MM.1S (cell line): ENCODE data around the gene TYRO3.

ENCODE experiments used
- DNase-seq: peaks from one replicate; pipeline ENCODE4 v3.0.0-alpha.2; 2015
- H2AFZ ChIP-seq: fragments of 300-600 bp; sonication (generic); 2 replicates; pipeline ENCODE4 v1.6.0; 2016; ENCODE audit warnings: antibody characterized with exemption, low read length
- H3F3A ChIP-seq: fragments of 300-600 bp; sonication (generic); 2 replicates; pipeline ENCODE4 v1.6.1; 2016; ENCODE audit warnings: mild to moderate bottlenecking, antibody characterized with exemption, low read length, moderate library complexity, mixed read lengths; ENCODE audit not compliant: insufficient read depth
- H3K27ac ChIP-seq: fragments of 300-600 bp; sonication (generic); 2 replicates; pipeline ENCODE4 v1.5.1; 2016; ENCODE audit warnings: mild to moderate bottlenecking, low read length
- H3K27me3 ChIP-seq: fragments of 300-600 bp; sonication (generic); replicated peaks from 2 replicates; pipeline ENCODE4 v1.6.0; 2016; ENCODE audit warnings: low read length; ENCODE audit not compliant: insufficient read depth
- H3K36me3 ChIP-seq: fragments of 300-600 bp; sonication (generic); replicated peaks from 2 replicates; pipeline ENCODE4 v1.6.1; 2016; ENCODE audit warnings: mild to moderate bottlenecking, low read length, mixed read lengths; ENCODE audit not compliant: insufficient read depth
- H3K4me1 ChIP-seq: fragments of 300-600 bp; sonication (generic); 2 replicates; pipeline ENCODE4 v1.6.1; 2016; ENCODE audit warnings: low read length, mixed read lengths
- H3K4me2 ChIP-seq: fragments of 300-600 bp; sonication (generic); 2 replicates; pipeline ENCODE4 v1.6.0; 2016; ENCODE audit warnings: low read depth, low read length
- H3K4me3 ChIP-seq: fragments of 300-600 bp; sonication (generic); 2 replicates; pipeline ENCODE4 v1.5.1; 2016; ENCODE audit warnings: low read length, mixed read lengths
- H3K79me2 ChIP-seq: fragments of 300-600 bp; sonication (generic); 2 replicates; pipeline ENCODE4 v1.6.1; 2016; ENCODE audit warnings: mixed run types, low read length, mixed read lengths
- H3K9ac ChIP-seq: fragments of 300-600 bp; sonication (generic); 2 replicates; pipeline ENCODE4 v1.6.1; 2016; ENCODE audit warnings: low read length, mixed read lengths
- H3K9me2 ChIP-seq: fragments of 300-600 bp; sonication (generic); replicated peaks from 2 replicates; pipeline ENCODE4 v1.6.1; 2016; ENCODE audit warnings: mild to moderate bottlenecking, low read length, mixed read lengths; ENCODE audit not compliant: insufficient read depth
- H3K9me3 ChIP-seq: fragments of 300-600 bp; sonication (generic); replicated peaks from 2 replicates; pipeline ENCODE4 v1.6.1; 2016; ENCODE audit warnings: mild to moderate bottlenecking, low read length, mixed read lengths; ENCODE audit not compliant: insufficient read depth
- H4K20me1 ChIP-seq: fragments of 300-600 bp; sonication (generic); 2 replicates; pipeline ENCODE4 v1.6.1; 2016; ENCODE audit warnings: mild to moderate bottlenecking, low read length, moderate library complexity, mixed read lengths; ENCODE audit not compliant: insufficient read depth
- CTCF ChIP-seq: fragments of 300-600 bp; sonication (generic); IDR thresholded peaks from 2 replicates; pipeline ENCODE4 v1.5.1; 2016; ENCODE audit warnings: antibody characterized with exemption, low read length, mixed read lengths
- EZH2 ChIP-seq: fragments of 300-600 bp; sonication (generic); optimal IDR thresholded peaks from 2 replicates; pipeline ENCODE3; 2017; ENCODE audit warnings: low read depth, mild to moderate bottlenecking, antibody characterized with exemption, low read length, mixed read lengths
- EZH2phosphoT487 ChIP-seq: fragments of 300-600 bp; sonication (generic); IDR thresholded peaks from 2 replicates; pipeline ENCODE4 v1.6.1; 2018; ENCODE audit warnings: antibody characterized with exemption, low read length

The TYRO3 gene

GRCh38 chr15:41513506-41514227 is 45.3 kb upstream of the TYRO3 start, which contains the start of gene LTK:
TSS of gene LTK (minus strand) at chr15:41513827. CDS start at chr15:41513709, 118 bp downstream.
- Histone ChIP-seq H3F3A (no peaks in the 10 kb centered on the region), H4K20me1 (no peaks in the 10 kb centered on the region), H3K79me2 (no peaks in the 10 kb centered on the region), H3K9me2 (no peaks in the 10 kb centered on the region), H3K4me3 (peak within 1 kb of the TSS; percentile 36), H3K4me1 (no peaks in the 10 kb centered on the region), H3K36me3 (no peaks in the 10 kb centered on the region), H2AFZ (no peak within 1 kb of the TSS), H3K9ac (no peak within 1 kb of the TSS), H3K27ac (no peak within 1 kb of the TSS), H3K4me2 (peak within 1 kb of the TSS; percentile 83), H3K27me3 (peaks cover 12% of the 10 kb centered on the region), H3K9me3 (no peaks in the 10 kb centered on the region)
- TF ChIP-seq EZH2phosphoT487 (no peak), CTCF (no peak), EZH2 (no peak)
- DNase-seq = no peak

- no peaks in the 10 kb centered on the region for H3K9me3 ChIP-seq
- TF ChIP-seq CTCF (no peak), EZH2phosphoT487 (no peak), EZH2 (no peak)
- H3K4me2 ChIP-seq = no peak overlapping the region
- no peak for DNase-seq
- no peak overlapping the region for H3K27ac ChIP-seq
- H3K27me3 ChIP-seq = no peaks in the 10 kb centered on the region; the same call in 1 of the 2 replicates
- H3K9me2 ChIP-seq = no peaks in the 10 kb centered on the region
- H3K36me3 ChIP-seq = no peaks in the 10 kb centered on the region
- no peaks in the 10 kb centered on the region for H3K4me1 ChIP-seq
- no peaks in the 10 kb centered on the region for H4K20me1 ChIP-seq
- H3K79me2 ChIP-seq = no peaks in the 10 kb centered on the region
- H3K4me3 ChIP-seq = no peak overlapping the region
- no peak overlapping the region for H3K9ac ChIP-seq
- H2AFZ ChIP-seq = no peak overlapping the region
- no peaks in the 10 kb centered on the region for H3F3A ChIP-seq
These were observed 41.0 kb upstream of the TYRO3 start for GRCh38 chr15:41517895-41518449.

GRCh38 chr15:41520636-41521035 is 38.4 kb upstream of the TYRO3 start:
- no peak for DNase-seq
- no peaks in the 10 kb centered on the region for H3K27me3 ChIP-seq
- H4K20me1 ChIP-seq = no peaks in the 10 kb centered on the region
- H3K9ac ChIP-seq = no peak overlapping the region
- H3K4me1 ChIP-seq = no peaks in the 10 kb centered on the region
- no peaks in the 10 kb centered on the region for H3F3A ChIP-seq
- no peaks in the 10 kb centered on the region for H3K9me2 ChIP-seq
- no peak overlapping the region for H2AFZ ChIP-seq
- H3K4me2 ChIP-seq = no peak overlapping the region
- TF ChIP-seq EZH2phosphoT487 (no peak), CTCF (no peak), EZH2 (no peak)
- H3K4me3 ChIP-seq = no peak overlapping the region
- H3K27ac ChIP-seq = no peak overlapping the region
- H3K36me3 ChIP-seq = no peaks in the 10 kb centered on the region
- no peaks in the 10 kb centered on the region for H3K9me3 ChIP-seq
- H3K79me2 ChIP-seq = no peaks in the 10 kb centered on the region
